Stimulated activated CD4-positive, alpha-beta T cell treated with anti-CD3 and anti-CD28 coated beads, Interleukin-4, amount 100 ng/mL, for 4 hours (primary cell): Measurements from ENCODE around the gene COQ8A.

Experiments used
- DNase-seq, 2 experiments: peaks; one replicate each; pipeline ENCODE4 v3.0.0-alpha.2; 2020

The COQ8A gene

DNA sequence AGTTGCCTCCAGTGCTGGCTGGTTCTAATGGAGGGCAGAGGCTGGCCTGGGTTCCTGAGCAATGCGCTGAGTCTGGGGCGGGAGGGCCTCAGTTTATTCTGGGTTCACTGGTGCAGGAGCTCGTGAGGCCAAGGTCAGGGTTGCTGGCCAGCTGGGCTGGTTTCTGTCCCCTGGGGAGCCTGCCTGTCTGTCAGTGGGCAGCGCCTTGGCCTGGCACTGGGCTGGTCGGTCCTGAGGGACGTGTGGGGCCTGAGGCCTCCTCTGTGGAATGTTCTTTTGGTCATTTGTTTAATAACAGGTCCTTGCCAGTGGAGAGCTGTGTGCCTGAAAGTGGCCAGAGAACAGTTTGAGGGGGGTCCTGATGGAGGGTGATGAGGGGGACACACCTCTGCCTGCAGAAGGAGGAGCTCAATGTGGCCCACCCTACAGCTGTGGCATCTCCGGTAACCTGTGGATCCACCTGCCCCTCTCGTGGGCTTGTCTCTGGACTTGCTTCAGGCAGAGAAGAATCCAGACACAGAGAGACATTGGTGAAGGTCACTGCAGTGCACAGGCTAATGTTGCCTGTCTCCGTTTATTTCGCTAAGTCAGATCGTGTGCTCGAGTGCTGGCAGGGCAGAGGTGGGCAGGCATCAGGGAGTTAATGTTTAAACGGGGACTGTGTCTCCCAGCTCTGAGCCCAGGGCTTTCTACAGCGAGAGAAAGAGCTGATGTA, 34.6 kb downstream of the COQ8A start:
- DNase-seq, result no peak

DNA sequence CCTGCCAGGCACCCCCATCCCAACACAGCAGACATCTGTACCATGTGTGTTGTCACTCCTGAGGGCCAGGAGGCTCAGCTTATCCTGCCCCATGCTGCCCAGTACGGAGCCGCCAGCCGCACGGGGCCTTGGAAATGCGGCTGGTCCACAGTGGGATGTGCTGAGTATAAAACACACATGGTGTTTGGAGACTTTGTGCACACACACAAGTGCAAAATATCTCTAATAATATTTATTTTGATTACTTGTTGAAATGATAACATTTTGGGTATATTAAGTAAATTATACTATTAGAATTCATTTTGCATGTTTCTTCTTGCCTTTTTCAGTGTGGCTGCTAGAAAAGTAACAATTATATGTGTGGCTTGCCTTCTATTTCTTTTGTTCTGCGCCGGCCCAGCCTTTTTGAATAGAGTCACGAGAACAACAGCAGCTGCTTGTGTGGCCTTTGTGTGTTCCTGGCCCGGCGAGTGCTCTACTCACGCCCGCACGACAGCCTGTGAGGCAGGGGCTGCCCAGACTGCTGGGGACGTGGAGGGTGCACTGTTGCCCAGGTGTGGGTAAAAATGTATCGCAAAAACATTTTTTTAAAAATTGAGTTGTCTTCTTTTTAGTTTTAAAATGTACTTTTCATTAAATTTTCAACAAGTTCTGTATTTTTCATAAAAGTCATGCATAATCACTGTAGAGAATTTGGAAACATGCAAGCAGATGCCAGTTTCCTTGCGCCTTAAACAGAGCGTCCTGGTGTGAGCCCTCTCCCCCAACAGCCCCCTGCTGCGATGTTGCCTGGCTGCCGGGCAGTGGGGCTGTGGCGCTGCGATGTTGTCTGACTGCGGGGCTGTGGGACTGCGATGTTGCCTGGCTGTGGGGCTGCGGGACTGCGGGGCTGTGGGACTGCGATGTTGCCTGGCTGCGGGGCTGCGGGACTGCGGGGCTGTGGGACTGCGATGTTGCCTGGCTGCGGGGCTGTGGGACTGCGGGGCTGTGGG, 35.5 kb downstream of the COQ8A start:
- DNase-seq, result no peak

DNA sequence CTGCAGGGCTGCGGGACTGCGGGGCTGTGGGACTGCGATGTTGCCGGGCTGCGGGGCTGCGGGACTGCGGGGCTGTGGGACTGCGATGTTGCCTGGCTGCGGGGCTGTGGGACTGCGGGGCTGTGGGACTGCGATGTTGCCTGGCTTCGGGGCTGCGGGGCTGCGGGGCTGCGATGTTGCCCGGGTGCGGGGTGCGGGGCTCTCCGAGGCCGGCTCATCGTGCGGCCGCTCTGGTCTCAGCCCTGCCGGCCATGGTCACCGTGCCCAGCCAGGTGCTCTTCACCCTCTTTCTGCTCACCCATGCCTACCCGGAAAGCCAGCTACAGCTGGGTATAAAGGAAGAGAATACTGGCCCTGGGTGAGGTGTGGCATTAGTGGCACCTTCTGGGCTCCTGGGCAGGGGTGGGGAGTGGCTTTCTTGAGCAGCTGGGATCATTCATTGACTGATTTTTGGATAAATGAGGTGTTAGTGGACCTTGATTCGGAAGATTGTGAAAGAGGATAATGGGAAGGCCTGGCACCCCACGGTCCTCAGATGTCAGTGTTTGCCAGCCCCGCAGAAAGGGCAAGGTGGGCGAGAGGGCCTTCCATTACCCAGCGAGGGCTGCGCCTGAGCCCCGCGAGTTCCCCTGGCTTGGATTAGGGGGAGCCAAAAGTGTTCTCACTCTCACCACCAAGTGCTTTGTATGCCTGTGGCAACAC, 36.3 kb downstream of the COQ8A start:
- DNase-seq, result no peak

DNA sequence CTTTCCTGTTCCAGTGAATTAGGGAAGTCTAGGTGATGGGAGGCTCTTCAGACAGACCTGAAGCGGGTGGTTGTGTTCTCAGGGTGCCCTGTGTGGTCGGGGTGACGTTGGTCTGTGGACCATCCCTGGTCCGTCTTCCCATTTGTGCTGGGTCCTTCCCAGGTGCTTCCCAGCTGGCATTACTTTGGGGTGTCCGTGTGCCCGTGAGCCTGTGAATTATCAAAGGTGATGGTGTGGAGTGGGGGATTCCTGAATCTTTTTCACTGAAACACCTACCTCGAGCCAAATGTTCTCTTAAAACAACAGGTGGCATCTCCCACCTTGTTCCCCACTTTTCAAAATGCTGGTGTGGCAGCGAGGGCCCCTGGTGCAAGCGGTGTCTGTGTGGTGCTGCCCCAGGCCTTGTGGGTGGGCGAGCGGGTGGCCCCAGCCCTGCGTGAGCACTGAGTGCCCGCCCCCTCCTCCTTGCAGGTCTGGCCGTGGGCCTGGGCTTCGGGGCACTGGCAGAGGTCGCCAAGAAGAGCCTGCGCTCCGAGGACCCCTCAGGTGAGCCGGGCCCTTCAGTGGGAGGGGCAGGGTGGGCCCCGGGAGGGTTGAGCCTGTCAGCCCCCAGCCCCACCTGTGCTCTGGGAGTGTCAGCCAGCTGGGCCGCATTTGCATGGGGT, 37.0 kb downstream of the COQ8A start:
- DNase-seq, result no peak

DNA sequence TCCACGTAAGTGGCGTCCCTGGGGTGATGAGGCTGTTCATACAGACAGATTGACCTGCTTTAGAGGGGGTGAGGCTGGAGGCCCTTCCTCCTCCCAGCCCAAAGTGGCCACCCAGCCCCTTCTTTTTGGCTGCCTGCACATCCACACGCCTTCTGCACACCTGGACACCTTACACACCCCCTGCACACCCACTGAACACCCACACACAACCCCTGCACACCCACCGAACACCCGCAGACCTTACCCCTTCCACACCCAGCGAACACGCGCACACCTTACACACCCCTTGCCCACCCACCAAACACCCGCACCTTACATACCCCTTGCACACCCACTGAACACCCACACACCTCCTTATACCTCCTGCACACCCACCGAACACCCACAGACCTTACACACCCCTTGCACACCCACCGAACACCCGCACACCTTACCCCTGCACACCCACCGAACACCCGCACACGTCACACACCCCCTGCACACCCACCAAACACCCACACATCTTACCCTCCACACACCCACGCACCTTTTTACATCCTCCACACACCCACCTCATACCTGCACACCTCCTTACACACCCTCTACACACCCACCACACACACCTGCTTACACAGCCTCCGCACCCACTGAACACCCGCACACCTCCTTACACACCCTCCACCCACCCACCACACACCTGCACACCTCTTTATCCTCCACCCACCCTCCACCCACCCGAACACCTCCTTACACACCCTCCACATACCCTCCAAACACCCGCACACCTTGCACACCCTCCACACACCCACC, 37.7 kb downstream of the COQ8A start:
- DNase-seq, result no peak

DNA sequence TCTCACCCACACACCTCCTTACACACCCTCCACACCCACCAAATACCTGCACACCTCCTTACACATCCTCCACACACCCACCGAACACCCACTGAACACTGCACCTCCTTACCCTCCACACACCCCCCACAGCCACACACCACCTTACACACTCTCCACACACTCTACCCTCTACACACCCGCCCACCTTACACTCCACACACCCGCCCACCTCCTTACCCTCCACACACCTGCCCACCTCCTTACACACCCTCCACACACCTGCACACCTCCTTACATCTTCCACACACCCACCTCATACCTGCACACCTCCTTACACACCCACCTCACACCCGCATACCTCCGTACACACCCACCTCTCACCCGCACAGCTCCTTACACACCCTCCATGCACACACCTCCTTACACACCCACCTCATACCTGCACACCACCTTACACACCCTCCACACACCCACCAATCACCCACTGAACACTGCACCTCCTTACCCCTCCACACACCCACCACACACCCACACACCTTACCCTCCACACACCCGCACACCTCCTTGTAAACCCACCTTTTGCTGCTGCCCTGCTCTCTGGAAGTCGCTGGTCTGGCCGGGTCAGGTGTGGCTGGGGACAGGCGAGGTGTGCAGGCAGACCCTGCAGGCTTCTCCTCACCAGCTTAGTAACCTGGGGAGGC, 38.5 kb downstream of the COQ8A start:
- no peak for DNase-seq

DNA sequence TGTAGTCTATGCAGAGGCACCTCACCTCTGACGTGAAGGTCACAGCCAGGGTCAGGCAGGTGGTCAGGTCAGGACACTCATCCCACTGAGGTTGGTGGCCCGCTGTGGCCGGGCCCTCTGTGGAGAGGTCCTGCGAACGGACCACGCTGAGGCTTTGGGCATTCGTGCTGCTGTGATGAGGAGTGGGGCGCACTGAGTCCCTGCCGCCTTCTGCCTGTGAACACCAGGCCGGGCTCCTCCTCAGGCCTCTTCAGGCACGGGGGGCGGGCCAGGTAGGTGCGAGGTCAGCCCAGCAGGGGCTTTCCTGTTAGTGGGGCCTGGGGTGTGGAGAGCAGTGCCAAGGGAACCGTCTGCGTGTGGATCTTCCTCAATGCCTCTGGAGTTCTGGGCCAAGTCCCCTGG, 39.0 kb downstream of the COQ8A start:
- no peak for DNase-seq

DNA sequence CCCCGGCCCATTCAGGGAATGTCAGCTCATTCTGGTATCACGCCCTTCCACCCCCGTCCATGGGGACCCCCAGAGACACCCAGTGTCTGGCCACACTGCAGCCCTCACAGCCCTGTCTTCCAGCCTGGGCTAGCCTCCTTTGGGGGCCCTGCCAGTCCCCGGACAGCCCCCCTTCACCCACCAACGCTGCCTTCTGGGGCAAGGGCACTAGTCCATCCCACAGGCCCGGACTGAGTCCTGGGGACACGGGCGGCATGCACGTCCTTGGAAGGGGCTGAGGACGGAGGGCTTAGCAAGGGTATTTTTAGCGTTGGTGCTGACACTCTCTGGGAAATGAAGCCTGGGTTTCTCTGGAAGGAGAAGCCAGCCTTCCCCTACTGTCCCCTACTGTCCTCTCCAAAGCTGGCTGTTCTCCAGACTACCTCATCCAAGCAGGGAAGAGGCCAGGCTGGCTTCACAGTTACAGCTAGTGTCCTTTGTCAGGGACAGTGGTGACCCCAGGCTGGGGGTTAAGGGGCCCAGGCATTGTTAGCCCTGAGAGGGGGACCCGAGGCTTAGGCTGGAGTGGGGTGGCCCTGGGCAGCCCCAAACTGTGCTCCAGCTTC, 39.5 kb downstream of the COQ8A start:
- DNase-seq, result no peak

DNA sequence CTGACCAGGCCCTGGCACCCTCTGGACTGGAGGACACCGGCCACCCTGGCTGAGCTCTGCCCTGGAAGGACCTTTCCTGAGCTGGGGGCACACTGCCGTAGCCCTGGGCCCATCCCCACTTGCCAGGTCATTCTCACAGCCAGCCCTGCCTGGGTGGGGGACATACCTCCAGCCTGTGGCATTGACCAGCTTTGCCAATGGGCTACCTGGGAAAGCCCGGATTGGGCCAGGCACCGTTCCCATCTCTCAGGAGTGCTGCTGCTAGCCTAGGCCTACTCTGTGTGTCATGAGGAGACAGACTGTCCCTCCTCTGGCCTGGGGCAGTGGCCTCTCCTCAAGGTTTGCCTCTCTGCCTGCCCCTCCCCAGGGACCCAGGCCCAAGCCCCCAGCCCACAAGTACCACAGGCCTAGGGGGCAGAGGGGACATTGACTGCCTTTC, 40.0 kb downstream of the COQ8A start:
- DNase-seq, result no peak

DNA sequence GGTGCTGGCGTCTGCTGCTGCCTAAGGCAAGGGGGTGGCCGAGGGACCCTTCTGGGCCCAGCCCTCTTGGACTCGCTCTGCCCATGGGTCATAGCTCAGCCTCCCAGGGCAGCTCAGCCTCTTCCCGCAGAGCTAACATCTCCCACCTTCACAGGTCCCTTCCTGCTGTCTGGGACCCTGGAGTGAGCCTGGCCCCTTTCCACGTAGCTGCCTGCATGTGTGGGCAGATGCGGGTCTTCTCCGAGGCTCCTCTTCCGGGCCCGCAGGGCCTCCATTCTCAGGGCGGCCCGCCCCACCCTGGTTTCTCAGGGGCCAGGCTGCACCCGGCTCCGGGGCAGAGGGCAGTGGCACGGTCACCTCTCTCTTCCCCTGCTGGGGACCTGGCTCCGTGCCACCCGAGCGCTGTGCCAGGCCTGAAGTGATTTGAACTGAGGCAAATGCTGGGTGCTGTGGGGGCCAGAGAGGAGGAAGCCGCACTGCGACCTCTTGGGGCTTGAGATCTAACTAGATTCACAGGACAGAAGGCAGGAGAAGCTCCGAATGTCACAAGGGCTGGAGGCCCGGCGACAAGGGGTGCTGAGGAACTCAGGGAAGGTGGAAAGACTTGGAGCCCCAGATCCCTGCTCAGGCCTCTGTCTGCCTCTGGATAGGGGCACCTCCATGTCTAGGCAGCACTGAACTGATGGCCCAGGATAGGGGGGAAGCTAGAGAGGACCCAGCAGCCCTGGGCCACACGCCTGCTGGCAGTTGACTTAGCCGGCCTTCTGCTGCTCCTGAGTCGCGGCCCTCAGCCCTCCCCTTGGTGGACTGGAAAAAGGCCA, 40.7 kb downstream of the COQ8A start:
- DNase-seq, result no peak

DNA sequence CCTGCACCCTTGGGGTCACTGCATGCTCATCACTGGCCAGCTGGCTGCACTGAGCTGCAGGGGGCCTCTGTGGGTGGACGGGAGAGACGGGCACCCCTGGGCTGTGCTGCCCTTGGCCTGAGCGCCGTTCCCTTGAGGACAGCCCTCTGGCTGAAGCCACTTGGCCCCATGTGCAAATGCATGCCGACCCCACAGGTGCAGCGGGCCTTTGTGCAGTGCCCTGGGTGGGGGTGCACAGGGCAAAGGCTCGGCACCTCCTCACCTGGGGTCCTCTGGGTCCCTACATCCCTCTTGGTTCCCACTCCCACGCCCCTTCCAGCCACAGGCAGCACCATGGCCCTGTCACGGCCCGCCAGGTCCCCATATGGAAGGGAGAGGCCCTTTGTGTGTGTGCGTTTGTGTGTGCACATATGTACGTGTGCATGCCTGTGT, 41.3 kb downstream of the COQ8A start:
- no peak for DNase-seq

DNA sequence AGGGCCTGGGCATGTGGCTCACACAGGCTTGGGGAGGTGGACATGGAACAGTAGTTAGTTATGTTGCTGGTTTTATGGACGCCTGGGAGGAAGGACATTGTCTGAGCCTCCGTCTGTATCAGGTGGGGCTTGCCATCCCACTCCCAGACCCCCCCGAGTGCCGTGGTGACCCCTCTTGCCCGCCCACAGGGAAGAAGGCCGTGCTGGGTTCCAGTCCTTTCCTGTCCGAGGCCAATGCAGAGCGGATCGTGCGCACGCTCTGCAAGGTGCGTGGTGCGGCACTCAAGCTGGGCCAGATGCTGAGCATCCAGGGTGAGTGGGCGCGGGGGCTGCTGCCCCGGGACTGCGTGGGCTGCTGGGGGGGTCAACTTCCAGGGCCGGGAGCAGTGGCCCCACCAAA, 41.7 kb downstream of the COQ8A start:
- no peak for DNase-seq

DNA sequence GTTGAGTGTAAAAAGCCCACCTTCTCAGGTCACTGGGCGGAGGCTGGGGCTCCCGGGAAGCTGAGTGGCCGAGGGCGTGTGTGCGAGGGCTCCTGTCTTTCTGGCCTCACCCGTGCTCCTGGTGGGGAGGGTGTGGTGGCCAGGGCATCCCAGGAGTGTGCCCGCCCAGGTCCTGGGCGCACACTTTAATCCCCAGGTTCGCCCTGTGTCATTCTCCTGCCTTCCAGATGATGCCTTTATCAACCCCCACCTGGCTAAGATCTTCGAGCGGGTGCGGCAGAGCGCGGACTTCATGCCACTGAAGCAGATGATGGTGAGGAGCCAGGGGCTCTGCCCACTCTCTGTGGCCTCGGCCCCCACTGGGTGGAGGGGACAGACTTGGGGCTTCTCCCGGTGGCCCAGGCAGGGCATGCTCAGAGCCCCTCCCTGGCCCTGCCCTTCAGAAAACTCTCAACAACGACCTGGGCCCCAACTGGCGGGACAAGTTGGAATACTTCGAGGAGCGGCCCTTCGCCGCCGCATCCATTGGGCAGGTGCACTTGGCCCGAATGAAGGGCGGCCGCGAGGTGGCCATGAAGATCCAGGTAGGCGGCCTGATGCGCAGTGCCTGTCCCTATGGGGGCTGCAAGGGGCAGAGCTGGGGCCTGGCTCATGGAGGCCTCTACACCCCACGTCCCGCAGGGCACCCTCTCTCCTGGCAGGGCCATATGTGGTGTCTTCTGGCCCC, 42.5 kb downstream of the COQ8A start:
- DNase-seq, result no peak

DNA sequence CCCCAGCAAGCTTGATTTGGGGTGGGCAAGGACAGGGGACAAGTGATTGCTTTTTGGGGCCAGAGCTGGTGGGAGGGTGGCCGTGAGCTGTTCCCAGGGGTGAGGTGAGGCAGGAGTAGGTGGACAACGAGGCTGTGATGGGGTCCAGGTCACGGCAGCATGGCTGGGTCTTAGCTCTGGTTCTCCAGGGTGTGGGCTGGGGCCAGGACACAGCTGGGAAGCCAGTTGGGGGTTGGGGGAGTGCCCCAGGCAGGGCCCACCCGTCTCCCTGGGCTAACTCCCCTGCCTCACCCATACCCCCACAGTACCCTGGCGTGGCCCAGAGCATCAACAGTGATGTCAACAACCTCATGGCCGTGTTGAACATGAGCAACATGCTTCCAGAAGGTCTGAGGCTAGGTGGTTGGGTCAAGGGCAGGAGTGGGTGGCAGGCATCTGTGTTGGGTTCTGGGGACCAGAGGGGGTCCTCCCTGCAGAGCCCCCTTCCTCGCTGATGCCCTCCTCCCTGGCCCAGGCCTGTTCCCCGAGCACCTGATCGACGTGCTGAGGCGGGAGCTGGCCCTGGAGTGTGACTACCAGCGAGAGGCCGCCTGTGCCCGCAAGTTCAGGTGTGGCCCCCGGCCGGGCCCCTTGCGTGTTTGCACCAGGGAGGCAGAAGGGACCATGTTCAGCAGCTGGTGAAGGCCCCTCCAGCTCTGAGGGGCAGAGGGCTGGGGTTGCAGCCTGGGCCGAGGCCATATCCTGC, 43.3 kb downstream of the COQ8A start:
- no peak for DNase-seq

DNA sequence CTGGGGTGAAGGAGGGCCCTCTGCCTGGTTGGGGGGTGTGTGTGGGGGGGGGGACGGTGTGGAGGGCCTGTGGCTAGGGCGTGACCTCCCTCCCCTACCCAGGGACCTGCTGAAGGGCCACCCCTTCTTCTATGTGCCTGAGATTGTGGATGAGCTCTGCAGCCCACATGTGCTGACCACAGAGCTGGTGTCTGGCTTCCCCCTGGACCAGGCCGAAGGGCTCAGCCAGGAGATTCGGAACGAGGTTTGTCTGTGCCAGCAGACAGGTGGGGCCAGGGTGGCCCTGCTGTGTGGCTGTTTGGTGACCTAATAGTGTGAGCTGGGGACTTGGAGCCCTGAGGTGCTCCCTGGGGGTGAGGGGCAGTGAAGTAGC, 43.9 kb downstream of the COQ8A start:
- no peak for DNase-seq

DNA sequence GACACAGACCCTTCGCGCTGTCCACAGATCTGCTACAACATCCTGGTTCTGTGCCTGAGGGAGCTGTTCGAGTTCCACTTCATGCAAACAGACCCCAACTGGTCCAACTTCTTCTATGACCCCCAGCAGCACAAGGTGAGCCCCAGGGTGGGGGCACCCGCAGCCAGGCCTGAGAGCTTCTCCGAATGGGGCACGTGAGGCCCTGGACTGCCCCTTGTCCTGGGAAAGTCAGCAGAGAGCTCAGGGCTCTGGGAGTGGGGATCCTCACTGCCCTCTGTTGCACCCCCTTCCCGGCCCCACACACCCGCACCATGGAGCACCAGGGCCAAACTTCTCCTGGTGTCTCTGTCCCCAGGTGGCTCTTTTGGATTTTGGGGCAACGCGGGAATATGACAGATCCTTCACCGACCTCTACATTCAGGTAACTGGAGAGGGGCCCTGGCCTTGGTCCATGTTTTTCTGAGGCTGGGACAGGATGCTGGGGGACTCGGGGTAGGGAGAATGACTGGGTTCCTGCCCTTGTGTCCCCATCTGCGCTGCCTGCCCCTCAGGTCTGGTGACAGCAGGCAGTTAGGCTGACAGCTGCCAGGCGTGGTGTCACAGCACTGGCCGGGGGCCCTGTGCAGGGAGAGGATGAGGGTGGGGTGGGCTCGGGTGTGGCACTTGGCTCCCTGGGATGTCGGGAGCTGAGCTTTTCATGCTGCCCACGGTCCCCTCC, 44.6 kb downstream of the COQ8A start:
- DNase-seq, result no peak

DNA sequence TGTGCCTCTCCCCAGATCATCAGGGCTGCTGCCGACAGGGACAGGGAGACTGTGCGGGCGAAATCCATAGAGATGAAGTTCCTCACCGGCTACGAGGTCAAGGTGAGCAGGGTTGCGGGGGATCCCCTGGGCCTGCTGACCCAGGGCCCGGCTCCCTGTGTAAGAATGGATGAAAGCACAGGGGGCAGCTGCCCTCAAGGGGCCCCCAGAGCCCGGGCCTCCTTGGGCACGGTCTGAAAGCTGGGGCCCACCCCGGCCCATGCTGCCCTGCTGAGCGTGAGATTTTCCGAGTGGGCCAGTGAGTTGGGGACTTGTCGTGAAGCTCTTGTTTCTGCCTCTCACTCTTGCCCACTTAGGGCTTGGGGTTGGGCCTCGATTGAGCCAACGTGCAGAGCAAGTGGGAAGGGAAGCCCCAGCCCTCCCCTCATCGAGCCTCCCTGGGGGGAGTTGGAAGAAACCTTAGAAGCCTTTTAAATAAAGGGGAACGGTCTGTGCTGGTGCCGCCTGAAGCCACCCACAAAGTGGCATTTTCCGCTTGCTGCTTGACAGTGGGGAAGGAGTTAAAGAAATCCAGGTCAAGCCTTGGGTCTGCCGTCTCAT, 45.2 kb downstream of the COQ8A start:
- DNase-seq, result no peak
